HG03378 (cell line): ENCODE measurements around the gene GAL.

ENCODE experiments used
- ATAC-seq: cut with Tn5 transposase; IDR thresholded peaks from one replicate; pipeline ENCODE4 v1.9.1; 2021; ENCODE audit warnings: mild to moderate bottlenecking, moderate library complexity; ENCODE audit not compliant: unreplicated experiment

GAL gene

GRCh38 chr11:68680541-68681231 is 3.7 kb upstream of the GAL start:
- ATAC-seq = no peak

- no peak for ATAC-seq
Observed at GRCh38 chr11:68682531-68682961, 1.8 kb upstream of the GAL start.

- no peak for ATAC-seq
Observed at GRCh38 chr11:68683121-68683520, 1.2 kb upstream of the GAL start.

- no peak for ATAC-seq
Observed at GRCh38 chr11:68683536-68684384, 584 bp upstream of the GAL start.

GRCh38 chr11:68685656-68686380 is 1.5 kb downstream of the GAL start:
- ATAC-seq = no peak

- no peak for ATAC-seq
Observed at GRCh38 chr11:68686486-68686885, 2.1 kb downstream of the GAL start.

GRCh38 chr11:68687311-68687710 is 3.0 kb downstream of the GAL start:
- ATAC-seq = no peak

- ATAC-seq = no peak
Observed at GRCh38 chr11:68687986-68688385, 3.6 kb downstream of the GAL start.

GRCh38 chr11:68688881-68689280 is 4.5 kb downstream of the GAL start:
- no peak for ATAC-seq

GRCh38 chr11:68689737-68690625 is 5.6 kb downstream of the GAL start:
- no peak for ATAC-seq

- no peak for ATAC-seq
Observed at GRCh38 chr11:68690671-68691401, 6.5 kb downstream of the GAL start.

- no peak for ATAC-seq
Observed at GRCh38 chr11:68691402-68691784, 7.0 kb downstream of the GAL start.

GRCh38 chr11:68692115-68692514 is 7.8 kb downstream of the GAL start:
- ATAC-seq = no peak

GRCh38 chr11:68692871-68693483 is 8.6 kb downstream of the GAL start:
- no peak for ATAC-seq

GRCh38 chr11:68693484-68693882 is 9.1 kb downstream of the GAL start:
- ATAC-seq = no peak

- no peak for ATAC-seq
Observed at GRCh38 chr11:68694431-68695297, 10.3 kb downstream of the GAL start.

GRCh38 chr11:68695531-68695930 is 11.2 kb downstream of the GAL start:
- no peak for ATAC-seq

GRCh38 chr11:68698993-68699392 is 14.6 kb downstream of the GAL start:
- no peak for ATAC-seq

- no peak for ATAC-seq
Observed at GRCh38 chr11:68704887-68705286, 20.5 kb downstream of the GAL start.
